Renal pelvis (tissue), 4 donors: ENCODE measurements around the gene CROCC2. TPM values are rescaled to one million over a fixed set of nuclear protein-coding genes. Genes with fewer than 3 reads are reported as not detected.
A peak's percentile ranks its signal among the peaks of the same experiment; 100 is the strongest.
"Not testable (repeated sequence)": the region's sequence is repeated elsewhere in the genome, so short reads cannot be mapped to it uniquely, and the experiment has no call there.

Source experiments
- DNase-seq: peaks from one replicate; pipeline ENCODE4 v3.0.0-alpha.2; 2013
- polyA plus RNA-seq, 3 donors: library from polyadenylated mRNA; unstranded; fragments of 120-200 nt; gene quantifications; one replicate each; pipeline ENCODE4 v1.2.1, GENCODE V29; 2013; ENCODE audit not compliant: insufficient read length in 3 of 3

Gene CROCC2
- polyA plus RNA-seq, 3 donors = 0.04 to 0.07 (median 0.06) TPM

GRCh38 chr2:240966906-240967680 lies 61.0 kb downstream of the CROCC2 start:
- DNase-seq = no peak

- DNase-seq = no peak
These were observed 61.8 kb downstream of the CROCC2 start for GRCh38 chr2:240967681-240968621.

- no peak for DNase-seq
These were observed 62.8 kb downstream of the CROCC2 start for GRCh38 chr2:240968731-240969624.

GRCh38 chr2:240970104-240970503 lies 64.0 kb downstream of the CROCC2 start:
- no peak for DNase-seq

- DNase-seq = no peak
These were observed 64.7 kb downstream of the CROCC2 start for GRCh38 chr2:240970816-240971215.

- no peak for DNase-seq
These were observed 66.1 kb downstream of the CROCC2 start for GRCh38 chr2:240972201-240972600.

GRCh38 chr2:240972636-240973521 lies 66.7 kb downstream of the CROCC2 start:
- DNase-seq = no peak

GRCh38 chr2:240974771-240975572 lies 68.8 kb downstream of the CROCC2 start:
- DNase-seq = no peak

- DNase-seq = not testable (repeated sequence)
These were observed 69.8 kb downstream of the CROCC2 start for GRCh38 chr2:240975903-240976302.

- DNase-seq = no peak
These were observed 75.1 kb downstream of the CROCC2 start for GRCh38 chr2:240981280-240981679.

GRCh38 chr2:240981871-240982800 lies 76.0 kb downstream of the CROCC2 start:
- DNase-seq = no peak

- DNase-seq = no peak
These were observed 76.7 kb downstream of the CROCC2 start for GRCh38 chr2:240982821-240983281.

- peak; percentile 51 for DNase-seq
These were observed 77.3 kb downstream of the CROCC2 start for GRCh38 chr2:240983361-240983995.

GRCh38 chr2:240983996-240984498 lies 77.9 kb downstream of the CROCC2 start:
- DNase-seq = no peak

GRCh38 chr2:240985881-240986786 lies 80.0 kb downstream of the CROCC2 start:
- no peak for DNase-seq

GRCh38 chr2:240986787-240987411 lies 80.8 kb downstream of the CROCC2 start:
- DNase-seq = no peak
